Stimulated activated effector memory CD8-positive, alpha-beta T cell treated with anti-CD3 and anti-CD28 coated beads, Interleukin-12 subunit alpha, Interleukin-12 subunit beta, amount 100 ng/mL, for 72 hours (primary cell): ENCODE measurements around the gene STUM.
"Not testable (repeated sequence)": the region's sequence is repeated elsewhere in the genome, so short reads cannot be mapped to it uniquely, and the experiment has no call there.

Experiments
- ATAC-seq: fragments of 150-1000 bp; cut with Tn5 transposase; 2 replicates; pipeline ENCODE4 v1.10.0; 2021
- DNase-seq, 2 donors: peaks; one replicate each; pipeline ENCODE4 v3.0.0; 2021 to 2022; ENCODE audit warnings: low spot score in 2 of 2
- H3K27ac Mint-ChIP-seq: one replicate; pipeline ENCODE4 v1.8.0; 2022; ENCODE audit warnings: mild to moderate bottlenecking, mixed read lengths
- H3K36me3 Mint-ChIP-seq: one replicate; pipeline ENCODE4 v1.8.0; 2022; ENCODE audit warnings: mild to moderate bottlenecking, mixed read lengths
- H3K4me1 Mint-ChIP-seq: one replicate; pipeline ENCODE4 v1.8.0; 2022; ENCODE audit warnings: mixed read lengths
- H3K4me3 Mint-ChIP-seq: one replicate; pipeline ENCODE4 v1.8.0; 2022; ENCODE audit warnings: mild to moderate bottlenecking, mixed read lengths
- H3K9me3 Mint-ChIP-seq: one replicate; pipeline ENCODE4 v1.8.0; 2022; ENCODE audit warnings: mixed read lengths

Gene STUM

GRCh38 chr1:226580625-226581270, 32.2 kb downstream of the STUM start:
- Mint-ChIP-seq H3K4me3 (no peak overlapping the region), H3K27ac (no peak overlapping the region), H3K9me3 (no peaks in the 10 kb centered on the region), H3K36me3 (no peaks in the 10 kb centered on the region), H3K4me1 (no peaks in the 10 kb centered on the region)
- no peak for DNase-seq
- ATAC-seq, result peak; percentile 20

- DNase-seq (no peak), ATAC-seq (no peak)
- Mint-ChIP-seq H3K27ac (no peak overlapping the region), H3K4me1 (no peaks in the 10 kb centered on the region), H3K9me3 (no peaks in the 10 kb centered on the region), H3K4me3 (no peak overlapping the region), H3K36me3 (no peaks in the 10 kb centered on the region)
Measured at GRCh38 chr1:226581650-226582330, 33.2 kb downstream of the STUM start.

GRCh38 chr1:226582966-226583365, 34.4 kb downstream of the STUM start:
- no peaks in the 10 kb centered on the region for H3K4me1 Mint-ChIP-seq
- H3K4me3 Mint-ChIP-seq, result no peak overlapping the region
- H3K27ac Mint-ChIP-seq, result no peak overlapping the region
- H3K36me3 Mint-ChIP-seq, result no peaks in the 10 kb centered on the region
- DNase-seq, result no peak
- ATAC-seq, result no peak
- H3K9me3 Mint-ChIP-seq, result no peaks in the 10 kb centered on the region

GRCh38 chr1:226584164-226584563, 35.6 kb downstream of the STUM start:
- no peak overlapping the region for H3K27ac Mint-ChIP-seq
- no peaks in the 10 kb centered on the region for H3K9me3 Mint-ChIP-seq
- ATAC-seq (no peak), DNase-seq (no peak)
- H3K4me1 Mint-ChIP-seq, result no peaks in the 10 kb centered on the region
- H3K4me3 Mint-ChIP-seq, result no peak overlapping the region
- H3K36me3 Mint-ChIP-seq, result no peaks in the 10 kb centered on the region

GRCh38 chr1:226586116-226586515, 37.6 kb downstream of the STUM start:
- no peak for ATAC-seq
- Mint-ChIP-seq H3K36me3 (no peaks in the 10 kb centered on the region), H3K9me3 (no peaks in the 10 kb centered on the region), H3K4me3 (no peak overlapping the region), H3K27ac (no peak overlapping the region), H3K4me1 (no peaks in the 10 kb centered on the region)
- no peak for DNase-seq

- Mint-ChIP-seq H3K4me3 (no peak overlapping the region), H3K9me3 (no peaks in the 10 kb centered on the region), H3K4me1 (no peaks in the 10 kb centered on the region), H3K27ac (no peak overlapping the region), H3K36me3 (no peaks in the 10 kb centered on the region)
- no peak for DNase-seq
- no peak for ATAC-seq
Measured at GRCh38 chr1:226586650-226587422, 38.3 kb downstream of the STUM start.

- Mint-ChIP-seq H3K27ac (no peak overlapping the region), H3K36me3 (no peaks in the 10 kb centered on the region), H3K4me3 (no peak overlapping the region), H3K4me1 (no peaks in the 10 kb centered on the region), H3K9me3 (no peaks in the 10 kb centered on the region)
- ATAC-seq (no peak), DNase-seq (no peak)
Measured at GRCh38 chr1:226588484-226588883, 39.9 kb downstream of the STUM start.

GRCh38 chr1:226589008-226589733, 40.6 kb downstream of the STUM start:
- ATAC-seq (no peak), DNase-seq (no peak)
- no peaks in the 10 kb centered on the region for H3K4me1 Mint-ChIP-seq
- no peak overlapping the region for H3K4me3 Mint-ChIP-seq
- no peaks in the 10 kb centered on the region for H3K9me3 Mint-ChIP-seq
- no peaks in the 10 kb centered on the region for H3K36me3 Mint-ChIP-seq
- no peak overlapping the region for H3K27ac Mint-ChIP-seq

- ATAC-seq (no peak), DNase-seq (no peak)
- Mint-ChIP-seq H3K4me1 (no peaks in the 10 kb centered on the region), H3K4me3 (no peak overlapping the region), H3K9me3 (no peaks in the 10 kb centered on the region), H3K27ac (no peak overlapping the region), H3K36me3 (no peaks in the 10 kb centered on the region)
Measured at GRCh38 chr1:226590614-226591013, 42.0 kb downstream of the STUM start.

- DNase-seq (no peak), ATAC-seq (no peak)
- Mint-ChIP-seq H3K36me3 (no peaks in the 10 kb centered on the region), H3K9me3 (no peaks in the 10 kb centered on the region), H3K4me1 (no peaks in the 10 kb centered on the region), H3K27ac (no peak overlapping the region), H3K4me3 (no peak overlapping the region)
Measured at GRCh38 chr1:226593541-226593940, 45.0 kb downstream of the STUM start.

GRCh38 chr1:226596531-226597165, 48.1 kb downstream of the STUM start:
- ATAC-seq, result peak; percentile 14
- no peak for DNase-seq
- no peaks in the 10 kb centered on the region for H3K36me3 Mint-ChIP-seq
- H3K27ac Mint-ChIP-seq, result no peak overlapping the region
- H3K9me3 Mint-ChIP-seq, result no peaks in the 10 kb centered on the region
- H3K4me1 Mint-ChIP-seq, result no peaks in the 10 kb centered on the region
- no peak overlapping the region for H3K4me3 Mint-ChIP-seq

- Mint-ChIP-seq H3K4me1 (no peaks in the 10 kb centered on the region), H3K4me3 (no peak overlapping the region), H3K9me3 (no peaks in the 10 kb centered on the region), H3K27ac (peak overlapping the region; percentile 71), H3K36me3 (no peaks in the 10 kb centered on the region)
- ATAC-seq (no peak), DNase-seq (no peak)
Measured at GRCh38 chr1:226597616-226598454, 49.3 kb downstream of the STUM start.

- Mint-ChIP-seq H3K4me3 (no peak overlapping the region), H3K27ac (no peak overlapping the region), H3K36me3 (no peaks in the 10 kb centered on the region), H3K9me3 (no peaks in the 10 kb centered on the region), H3K4me1 (peaks cover 2% of the 10 kb centered on the region)
- ATAC-seq (no peak), DNase-seq (no peak)
Measured at GRCh38 chr1:226598455-226598849, 49.9 kb downstream of the STUM start.

GRCh38 chr1:226598955-226599354, 50.4 kb downstream of the STUM start:
- not testable (repeated sequence) for ATAC-seq, H3K36me3 Mint-ChIP-seq, H3K27ac Mint-ChIP-seq, H3K4me1 Mint-ChIP-seq, H3K4me3 Mint-ChIP-seq, H3K9me3 Mint-ChIP-seq, DNase-seq
